SU-DHL-6 (cell line): ENCODE measurements around the gene ALOX5.

Experiments
- H2AFZ ChIP-seq: fragments of 200-600 bp; sonication (generic); 2 replicates; pipeline ENCODE4 v1.6.1; 2014; ENCODE audit warnings: low read depth, mild to moderate bottlenecking, moderate library complexity, mixed read lengths, antibody characterized with exemption, low read length; ENCODE audit not compliant: severe bottlenecking
- H3F3A ChIP-seq: fragments of 200-600 bp; shearing (Covaris generic); 2 replicates; pipeline ENCODE4 v1.6.0; 2016; ENCODE audit warnings: antibody characterized with exemption, mild to moderate bottlenecking; ENCODE audit not compliant: insufficient read depth
- H3K27ac ChIP-seq: fragments of 200-600 bp; sonication (generic); 2 replicates; pipeline ENCODE4 v1.5.1; 2016; ENCODE audit warnings: low read depth, mild to moderate bottlenecking, low read length, moderate library complexity, mixed read lengths
- H3K27me3 ChIP-seq: fragments of 200-600 bp; sonication (generic), shearing (Covaris generic); 2 replicates; pipeline ENCODE4 v1.6.0; 2014; ENCODE audit warnings: mild to moderate bottlenecking, low read length
- H3K36me3 ChIP-seq: fragments of 200-600 bp; sonication (generic); 2 replicates; pipeline ENCODE4 v1.6.1; 2014; ENCODE audit warnings: mild to moderate bottlenecking, low read length, mixed read lengths
- H3K4me2 ChIP-seq: fragments of 300-600, 200-600 bp; shearing (Covaris generic), sonication (generic); 2 replicates; pipeline ENCODE4 v1.6.0; 2014; ENCODE audit warnings: low read length, low read depth, mild to moderate bottlenecking; ENCODE audit not compliant: poor library complexity, severe bottlenecking
- H3K4me3 ChIP-seq: fragments of 200-600 bp; sonication (generic); 2 replicates; pipeline ENCODE4 v1.5.1; 2014; ENCODE audit warnings: antibody characterized with exemption, low read length, mild to moderate bottlenecking, mixed read lengths; ENCODE audit not compliant: insufficient read depth, poor library complexity, severe bottlenecking
- H3K79me2 ChIP-seq: fragments of 200-600 bp; sonication (generic); 2 replicates; pipeline ENCODE4 v1.6.1; 2014; ENCODE audit warnings: mild to moderate bottlenecking, low read length, moderate library complexity; ENCODE audit not compliant: insufficient read depth
- H3K9ac ChIP-seq: fragments of 200-600 bp; sonication (generic); 2 replicates; pipeline ENCODE4 v1.7.0; 2014; ENCODE audit warnings: mild to moderate bottlenecking, low read length
- H3K9me2 ChIP-seq: fragments of 200-600 bp; sonication (generic); replicated peaks from 2 replicates; pipeline ENCODE4 v1.6.1; 2014; ENCODE audit warnings: low read length; ENCODE audit not compliant: insufficient read depth
- H3K9me3 ChIP-seq: fragments of 200-600 bp; sonication (generic); 2 replicates; pipeline ENCODE4 v1.6.1; 2014; ENCODE audit warnings: low read length, mixed read lengths; ENCODE audit not compliant: insufficient read depth
- H4K20me1 ChIP-seq: fragments of 200-600 bp; sonication (generic); 2 replicates; pipeline ENCODE4 v1.6.1; 2014; ENCODE audit warnings: low read depth, mild to moderate bottlenecking, antibody characterized with exemption, low read length, moderate library complexity, mixed read lengths
- CTCF ChIP-seq: fragments of 200-600 bp; sonication (generic); IDR thresholded peaks from one replicate; pipeline ENCODE4 v1.5.1; 2017; ENCODE audit warnings: antibody characterized with exemption, mild to moderate bottlenecking, low read length, moderate library complexity; ENCODE audit not compliant: insufficient read depth, poor library complexity, severe bottlenecking
- EZH2phosphoT487 ChIP-seq: fragments of 200-600 bp; sonication (generic), shearing (Covaris generic); conservative IDR thresholded peaks from 2 replicates; pipeline ENCODE4 v1.6.1; 2018; ENCODE audit warnings: mild to moderate bottlenecking, antibody characterized with exemption, low read length, moderate library complexity, mixed read lengths

ALOX5 gene

GRCh38 chr10:45454262-45454661 lies 80.2 kb downstream of the ALOX5 start:
- H3K4me3 ChIP-seq: no peak overlapping the region
- H3K27ac ChIP-seq: no peak overlapping the region
- no peaks in the 10 kb centered on the region for H3K79me2 ChIP-seq
- no peaks in the 10 kb centered on the region for H3F3A ChIP-seq
- H3K9me2 ChIP-seq: no peaks in the 10 kb centered on the region
- H3K9ac ChIP-seq: no peak overlapping the region
- no peak overlapping the region for H3K4me2 ChIP-seq
- no peak overlapping the region for H2AFZ ChIP-seq
- H3K27me3 ChIP-seq: no peaks in the 10 kb centered on the region
- TF ChIP-seq EZH2phosphoT487 (no peak), CTCF (no peak)
- no peaks in the 10 kb centered on the region for H4K20me1 ChIP-seq
- H3K36me3 ChIP-seq: no peaks in the 10 kb centered on the region
- no peaks in the 10 kb centered on the region for H3K9me3 ChIP-seq

- TF ChIP-seq EZH2phosphoT487: no peak
- no peak for TF ChIP-seq CTCF
- no peaks in the 10 kb centered on the region for H4K20me1 ChIP-seq
- no peaks in the 10 kb centered on the region for H3K36me3 ChIP-seq
- H3K4me2 ChIP-seq: no peak overlapping the region
- H3F3A ChIP-seq: no peaks in the 10 kb centered on the region
- H2AFZ ChIP-seq: no peak overlapping the region
- H3K9me2 ChIP-seq: no peaks in the 10 kb centered on the region
- H3K4me3 ChIP-seq: no peak overlapping the region
- H3K9ac ChIP-seq: no peak overlapping the region
- H3K27ac ChIP-seq: no peak overlapping the region
- H3K27me3 ChIP-seq: no peaks in the 10 kb centered on the region
- no peaks in the 10 kb centered on the region for H3K9me3 ChIP-seq
- no peaks in the 10 kb centered on the region for H3K79me2 ChIP-seq
Measured at GRCh38 chr10:45454859-45455258, 80.8 kb downstream of the ALOX5 start.

GRCh38 chr10:45456233-45456632 lies 82.2 kb downstream of the ALOX5 start:
- no peak overlapping the region for H3K27ac ChIP-seq
- no peaks in the 10 kb centered on the region for H3K27me3 ChIP-seq
- no peaks in the 10 kb centered on the region for H3K9me2 ChIP-seq
- H3K9me3 ChIP-seq: no peaks in the 10 kb centered on the region
- no peak overlapping the region for H2AFZ ChIP-seq
- no peaks in the 10 kb centered on the region for H3K79me2 ChIP-seq
- no peak for TF ChIP-seq CTCF
- no peak for TF ChIP-seq EZH2phosphoT487
- H3F3A ChIP-seq: 0 out of 2 replicates have a peak, but pooled peaks cover under 1% of the 10 kb centered on the region
- H3K36me3 ChIP-seq: no peaks in the 10 kb centered on the region
- H3K9ac ChIP-seq: no peak overlapping the region
- H4K20me1 ChIP-seq: no peaks in the 10 kb centered on the region
- H3K4me3 ChIP-seq: no peak overlapping the region
- no peak overlapping the region for H3K4me2 ChIP-seq
